NB4 (cell line): ENCODE results near the gene TEAD1.

Experiments used
- MYC ChIP-seq: IDR thresholded peaks from 2 replicates; pipeline ENCODE4 v1.6.1; 2011; ENCODE audit warnings: low read depth, low read length
- POLR2A ChIP-seq: IDR thresholded peaks from 2 replicates; pipeline ENCODE4 v1.6.1; 2011; ENCODE audit warnings: mild to moderate bottlenecking; ENCODE audit not compliant: insufficient read length; ENCODE audit errors: extremely low read depth
- TF ChIP-seq, protein P1 (sequence below): IDR thresholded peaks from one replicate; pipeline ENCODE4 v1.5.1; 2012; ENCODE audit warnings: low read depth, low read length

DNA sequence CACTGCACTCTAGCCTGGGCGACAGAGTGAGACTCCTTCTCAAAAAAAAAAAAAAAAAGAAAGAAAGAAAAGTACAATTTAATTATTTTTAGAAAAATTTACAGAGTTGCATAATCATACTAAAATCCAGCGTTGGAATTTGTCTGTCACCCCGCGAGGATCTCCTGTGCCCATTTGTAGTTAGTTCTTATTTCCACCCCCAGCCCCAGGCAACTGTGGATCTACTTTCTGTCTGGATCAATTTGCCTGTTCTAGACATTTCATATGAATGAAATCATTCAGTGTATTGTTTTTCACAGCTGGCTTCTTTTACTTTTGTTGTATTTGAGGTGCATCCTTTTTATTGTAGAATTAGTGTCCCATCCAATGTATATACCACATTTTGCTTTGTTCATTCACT lies 232.3 kb downstream of the TEAD1 start:
- TF ChIP-seq, protein P1, sequence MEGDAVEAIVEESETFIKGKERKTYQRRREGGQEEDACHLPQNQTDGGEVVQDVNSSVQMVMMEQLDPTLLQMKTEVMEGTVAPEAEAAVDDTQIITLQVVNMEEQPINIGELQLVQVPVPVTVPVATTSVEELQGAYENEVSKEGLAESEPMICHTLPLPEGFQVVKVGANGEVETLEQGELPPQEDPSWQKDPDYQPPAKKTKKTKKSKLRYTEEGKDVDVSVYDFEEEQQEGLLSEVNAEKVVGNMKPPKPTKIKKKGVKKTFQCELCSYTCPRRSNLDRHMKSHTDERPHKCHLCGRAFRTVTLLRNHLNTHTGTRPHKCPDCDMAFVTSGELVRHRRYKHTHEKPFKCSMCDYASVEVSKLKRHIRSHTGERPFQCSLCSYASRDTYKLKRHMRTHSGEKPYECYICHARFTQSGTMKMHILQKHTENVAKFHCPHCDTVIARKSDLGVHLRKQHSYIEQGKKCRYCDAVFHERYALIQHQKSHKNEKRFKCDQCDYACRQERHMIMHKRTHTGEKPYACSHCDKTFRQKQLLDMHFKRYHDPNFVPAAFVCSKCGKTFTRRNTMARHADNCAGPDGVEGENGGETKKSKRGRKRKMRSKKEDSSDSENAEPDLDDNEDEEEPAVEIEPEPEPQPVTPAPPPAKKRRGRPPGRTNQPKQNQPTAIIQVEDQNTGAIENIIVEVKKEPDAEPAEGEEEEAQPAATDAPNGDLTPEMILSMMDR, result no peak
- no peak for TF ChIP-seq POLR2A
- no peak for TF ChIP-seq MYC
